Tibial artery (tissue), 4 donors: Measurements from ENCODE around the gene DBF4B.
A peak's percentile ranks its signal among the peaks of the same experiment; 100 is the strongest.

Source experiments
- DNase-seq, 2 donors: peaks; one replicate each; pipeline ENCODE4 v3.0.0-alpha.2; 2019
- H3K27ac ChIP-seq, 2 donors: fragments of 200-600 bp; sonication (generic) in 1 of 2; 1 replicate in 1 of 2; 2 replicates in 1 of 2; pipeline ENCODE4 v1.5.1; 2018 to 2019; ENCODE audit warnings: mild to moderate bottlenecking in 1 of 2
- H3K27me3 ChIP-seq, 2 donors: fragments of 200-600 bp; sonication (generic) in 1 of 2; one replicate each; pipeline versions ENCODE4 v1.5.1 to v1.6.0; 2016 to 2019
- H3K36me3 ChIP-seq, 3 donors: fragments of 200-600 bp; sonication (generic) in 2 of 3; one replicate each; pipeline ENCODE4 v1.5.1; 2016 to 2019; ENCODE audit warnings: mild to moderate bottlenecking in 2 of 3
- H3K4me1 ChIP-seq, 4 donors: fragments of 200-600 bp; sonication (generic) in 2 of 4; 1 replicate in 3 of 4; 2 replicates in 1 of 4; pipeline ENCODE4 v1.5.1; 2016 to 2019
- H3K4me3 ChIP-seq, 2 donors: fragments of 200-600 bp; sonication (generic) in 1 of 2; 1 replicate in 1 of 2; 2 replicates in 1 of 2; pipeline ENCODE4 v1.5.1; 2018 to 2019; ENCODE audit warnings: mild to moderate bottlenecking in 2 of 2
- H3K9me3 ChIP-seq, 3 donors: fragments of 200-600 bp; sonication (generic) in 1 of 3; one replicate each; pipeline ENCODE4 v1.5.1; 2016 to 2019
- intact Hi-C: fragments of 100-400 bp; cut with DNase I; formaldehyde crosslinking; loops from one replicate; pipeline ENCODE4 v1.15.0; 2023; ENCODE audit warnings: low total_unique reads
- TF ChIP-seq, protein P1 (sequence below), 2 experiments: fragments of 200-600 bp in 1 of 2; fragments of 450-650 bp in 1 of 2; IDR thresholded peaks; one replicate each; pipeline ENCODE4 v1.5.1; 2017 to 2019; ENCODE audit warnings: antibody characterized with exemption in 2 of 2, mild to moderate bottlenecking in 1 of 2, moderate library complexity in 1 of 2

DBF4B gene

DNA sequence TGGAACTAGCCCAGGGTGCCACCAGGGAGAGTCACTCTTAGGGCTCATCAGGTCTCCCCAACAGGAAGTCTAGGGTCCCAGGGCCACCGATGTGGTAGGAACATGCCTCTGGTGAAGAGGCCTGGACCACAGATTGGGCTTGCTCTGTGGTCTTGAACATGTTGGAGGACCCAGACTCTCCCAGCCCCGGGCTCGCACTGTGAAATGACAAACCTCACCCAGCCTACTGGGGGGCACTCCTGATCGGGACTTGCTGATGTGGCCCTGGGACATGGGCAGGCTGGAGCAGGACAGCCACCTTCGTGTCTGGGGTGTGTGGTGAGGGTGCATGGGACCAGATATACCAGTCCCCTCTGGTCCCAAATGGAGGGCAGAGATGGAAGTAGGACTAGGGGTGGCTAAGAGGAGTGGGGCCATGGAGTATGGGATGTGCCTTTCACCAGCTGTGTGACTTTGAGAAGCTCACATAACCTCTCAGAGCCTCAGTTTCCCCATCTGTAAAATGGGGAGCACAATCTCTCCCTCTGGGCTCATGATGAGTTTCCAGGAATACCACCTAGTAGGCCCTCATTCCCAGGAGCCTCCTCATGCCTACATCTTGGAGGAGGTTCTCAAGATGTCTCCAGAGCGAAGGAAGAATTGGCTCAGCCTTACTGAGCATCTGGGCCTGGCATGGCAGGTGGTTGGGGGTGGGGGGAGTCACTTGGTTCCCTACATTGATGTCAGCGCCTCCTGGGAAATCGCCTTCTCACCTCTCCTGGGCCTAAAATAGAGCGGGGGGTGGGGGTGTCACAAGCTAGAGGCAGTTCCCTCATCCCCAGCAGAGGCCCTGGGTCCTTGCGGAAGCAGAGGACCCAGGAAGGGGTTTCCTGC lies 48.8 kb downstream of the DBF4B start:
- Histone ChIP-seq H3K4me1 (peaks cover 0 to 16% (median 13%) of the 10 kb centered on the region in 4 donors), H3K9me3 (no peaks in the 10 kb centered on the region), H3K27me3 (peaks cover 0 to 53% of the 10 kb centered on the region in 2 donors), H3K27ac (no peak overlapping the region), H3K4me3 (no peak overlapping the region), H3K36me3 (peaks cover 0 to 1% (median 0%) of the 10 kb centered on the region in 3 donors)
- intact Hi-C loops = no loop called here
- DNase-seq = no peak
- TF ChIP-seq, protein P1, sequence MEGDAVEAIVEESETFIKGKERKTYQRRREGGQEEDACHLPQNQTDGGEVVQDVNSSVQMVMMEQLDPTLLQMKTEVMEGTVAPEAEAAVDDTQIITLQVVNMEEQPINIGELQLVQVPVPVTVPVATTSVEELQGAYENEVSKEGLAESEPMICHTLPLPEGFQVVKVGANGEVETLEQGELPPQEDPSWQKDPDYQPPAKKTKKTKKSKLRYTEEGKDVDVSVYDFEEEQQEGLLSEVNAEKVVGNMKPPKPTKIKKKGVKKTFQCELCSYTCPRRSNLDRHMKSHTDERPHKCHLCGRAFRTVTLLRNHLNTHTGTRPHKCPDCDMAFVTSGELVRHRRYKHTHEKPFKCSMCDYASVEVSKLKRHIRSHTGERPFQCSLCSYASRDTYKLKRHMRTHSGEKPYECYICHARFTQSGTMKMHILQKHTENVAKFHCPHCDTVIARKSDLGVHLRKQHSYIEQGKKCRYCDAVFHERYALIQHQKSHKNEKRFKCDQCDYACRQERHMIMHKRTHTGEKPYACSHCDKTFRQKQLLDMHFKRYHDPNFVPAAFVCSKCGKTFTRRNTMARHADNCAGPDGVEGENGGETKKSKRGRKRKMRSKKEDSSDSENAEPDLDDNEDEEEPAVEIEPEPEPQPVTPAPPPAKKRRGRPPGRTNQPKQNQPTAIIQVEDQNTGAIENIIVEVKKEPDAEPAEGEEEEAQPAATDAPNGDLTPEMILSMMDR (IDR thresholded peaks at IDR 0.05) = no peak

DNA sequence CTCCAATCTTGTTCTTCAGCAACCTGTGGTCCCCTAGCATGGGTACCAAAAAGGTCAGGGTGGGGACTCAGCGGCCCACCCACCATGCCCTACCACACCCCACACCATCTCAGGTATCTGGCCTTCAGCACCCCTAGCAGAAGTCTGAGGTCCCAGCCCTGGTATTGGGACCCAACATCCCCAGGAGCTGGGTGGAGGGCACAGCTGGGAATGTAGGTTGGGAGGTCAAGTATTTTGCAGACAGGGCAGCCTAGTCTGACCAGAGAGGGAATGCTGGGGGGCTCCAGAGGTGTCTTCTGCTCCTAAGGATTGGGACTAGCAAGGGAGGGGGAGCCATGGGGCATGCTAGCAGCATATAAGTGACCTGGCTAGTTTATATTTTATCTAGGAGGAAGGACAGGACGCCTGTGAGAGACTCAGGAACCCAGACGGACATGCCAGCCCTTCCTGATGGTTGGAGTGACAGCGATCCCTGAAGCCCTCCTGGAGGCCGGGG lies 49.5 kb downstream of the DBF4B start:
- H3K27me3 ChIP-seq = peaks cover 0 to 57% of the 10 kb centered on the region in 2 donors
- H3K36me3 ChIP-seq = no peaks in the 10 kb centered on the region
- TF ChIP-seq, protein P1 (IDR thresholded peaks at IDR 0.05) = no peak
- no peak overlapping the region for H3K27ac ChIP-seq
- peaks cover 0 to 16% (median 13%) of the 10 kb centered on the region in 4 donors for H3K4me1 ChIP-seq
- DNase-seq = no peak
- intact Hi-C loops = no loop called here
- H3K9me3 ChIP-seq = no peaks in the 10 kb centered on the region
- H3K4me3 ChIP-seq = no peak overlapping the region

DNA sequence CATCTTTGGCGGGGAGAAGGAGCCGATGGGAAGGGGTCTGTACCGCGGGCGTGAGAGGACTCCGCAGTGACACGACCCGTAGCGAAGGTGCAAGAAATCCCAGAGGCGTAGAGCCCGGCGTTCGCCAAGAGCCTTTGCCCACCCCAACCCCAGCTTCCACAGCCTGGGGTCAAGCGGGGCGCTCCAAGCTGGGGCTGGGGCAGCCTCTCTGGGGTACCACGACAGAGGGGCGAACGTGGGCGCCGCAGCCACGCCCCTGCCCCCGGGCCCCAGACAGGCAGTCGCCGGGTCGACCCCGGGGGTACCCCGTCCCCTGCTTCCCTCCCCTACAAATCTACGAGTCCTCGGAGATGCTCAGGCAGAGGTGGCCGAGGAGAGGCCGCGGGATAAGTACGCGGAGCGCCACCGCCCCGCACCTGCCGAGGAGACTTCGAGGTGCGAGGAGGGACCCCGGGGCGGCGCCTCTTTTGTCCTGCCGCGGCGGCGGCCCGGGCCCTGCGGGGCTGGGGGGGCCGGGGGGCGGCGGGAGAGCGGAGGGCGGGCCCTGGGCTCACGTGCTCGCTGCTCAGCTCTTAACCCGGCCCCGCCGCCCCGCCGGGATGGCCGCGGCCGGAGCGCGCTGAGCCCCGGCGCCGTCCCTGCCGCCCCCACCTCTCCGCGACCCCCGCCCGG lies 50.1 kb downstream of the DBF4B start, which contains the start of gene ADAM11:
Gene ADAM11 (plus strand): TSS at position 575 of the 672 bp plus-strand sequence. CDS start 212 bp downstream, outside the sequence.
- Histone ChIP-seq H3K9me3 (no peaks in the 10 kb centered on the region), H3K4me1 (peaks cover 0 to 16% (median 13%) of the 10 kb centered on the region in 4 donors), H3K27me3 (peaks cover 0 to 58% of the 10 kb centered on the region in 2 donors), H3K4me3 (peak within 1 kb of the TSS; percentile 37 to 49), H3K36me3 (no peaks in the 10 kb centered on the region), H3K27ac (no peak within 1 kb of the TSS)
- intact Hi-C loops = no loop called here
- no peak for DNase-seq
- TF ChIP-seq, protein P1 (IDR thresholded peaks at IDR 0.05) = no peak

DNA sequence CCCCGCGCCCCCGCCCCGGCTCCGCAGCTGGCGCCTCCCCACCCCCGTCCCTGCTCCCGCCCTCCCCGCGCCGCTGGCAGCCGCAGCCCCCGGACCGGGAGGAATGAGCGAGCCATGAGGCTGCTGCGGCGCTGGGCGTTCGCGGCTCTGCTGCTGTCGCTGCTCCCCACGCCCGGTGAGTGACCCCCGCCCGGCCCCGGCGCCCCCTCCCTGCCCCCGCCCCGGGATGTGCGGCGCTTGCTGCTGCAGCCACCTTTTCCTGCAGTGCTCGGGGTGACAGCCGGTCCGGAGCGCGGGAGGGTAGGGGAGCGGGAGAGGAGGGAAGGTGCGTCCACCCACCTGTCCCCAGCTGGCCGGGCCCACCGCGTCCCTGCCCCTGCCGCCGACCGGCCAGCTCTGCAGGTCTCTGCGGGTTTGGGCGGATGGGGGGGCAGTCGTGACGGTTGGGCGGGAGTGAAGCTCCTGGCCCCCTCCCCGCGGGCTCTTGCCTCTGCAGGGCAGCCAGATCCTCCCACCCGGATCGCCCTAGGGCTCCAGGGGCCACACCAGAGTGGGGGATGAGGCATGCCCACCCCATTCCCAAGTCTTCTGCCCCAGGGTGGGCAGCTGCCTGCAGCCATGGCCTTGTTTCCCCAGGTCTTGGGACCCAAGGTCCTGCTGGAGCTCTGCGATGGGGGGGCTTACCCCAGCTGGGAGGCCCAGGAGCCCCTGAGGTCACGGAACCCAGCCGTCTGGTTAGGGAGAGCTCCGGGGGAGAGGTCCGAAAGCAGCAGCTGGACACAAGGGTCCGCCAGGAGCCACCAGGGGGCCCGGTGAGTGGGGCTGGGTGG lies 50.8 kb downstream of the DBF4B start:
- Histone ChIP-seq H3K4me3 (peak overlapping the region; percentile 37 to 49), H3K27me3 (peaks cover 0 to 61% of the 10 kb centered on the region in 2 donors), H3K27ac (no peak overlapping the region), H3K4me1 (peaks cover 0 to 16% (median 13%) of the 10 kb centered on the region in 4 donors), H3K36me3 (no peaks in the 10 kb centered on the region), H3K9me3 (no peaks in the 10 kb centered on the region)
- no peak for DNase-seq
- intact Hi-C loops = no loop called here
- TF ChIP-seq, protein P1 (IDR thresholded peaks at IDR 0.05) = no peak

DNA sequence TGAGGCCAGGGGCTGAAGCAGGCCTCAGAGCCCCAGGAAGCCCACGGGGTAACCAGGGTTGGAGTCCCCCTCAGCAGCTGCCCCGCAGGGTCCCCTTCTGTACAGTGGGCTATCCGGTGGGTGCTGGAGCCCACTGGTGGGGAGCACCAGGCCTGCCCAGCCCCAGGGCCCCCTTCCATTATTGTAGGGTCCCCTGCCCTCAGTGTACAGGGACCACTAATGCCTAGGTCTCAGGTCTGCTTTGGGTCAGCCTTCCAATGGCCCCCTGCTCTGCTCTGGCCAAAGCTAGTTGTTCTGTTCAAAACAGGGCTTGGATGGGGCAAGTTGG lies 51.4 kb downstream of the DBF4B start:
- peaks cover 0 to 67% of the 10 kb centered on the region in 2 donors for H3K27me3 ChIP-seq
- H3K27ac ChIP-seq = no peak overlapping the region
- peaks cover 0 to 16% (median 13%) of the 10 kb centered on the region in 4 donors for H3K4me1 ChIP-seq
- TF ChIP-seq, protein P1 (IDR thresholded peaks at IDR 0.05) = no peak
- intact Hi-C loops = loop anchor here (10.0 kb wide), 1 partner anchor 245 kb away; no protein-coding TSS in a partner anchor
- H3K4me3 ChIP-seq = no peak overlapping the region
- no peak for DNase-seq
- H3K9me3 ChIP-seq = no peaks in the 10 kb centered on the region
- H3K36me3 ChIP-seq = no peaks in the 10 kb centered on the region
